Parathyroid adenoma (tissue), 2 donors: ENCODE data around the gene AVPR1B.

Experiments
- H2AFZ ChIP-seq: fragments of 300-600 bp; sonication (generic); one replicate; pipeline ENCODE4 v1.7.0; 2017; ENCODE audit warnings: antibody characterized with exemption, mild to moderate bottlenecking
- H3K27ac ChIP-seq: fragments of 300-600 bp; sonication (generic); one replicate; pipeline ENCODE4 v1.7.0; 2017
- H3K27me3 ChIP-seq: fragments of 300-600 bp; sonication (generic); one replicate; pipeline ENCODE4 v1.7.0; 2017; ENCODE audit warnings: low read length; ENCODE audit not compliant: control insufficient read depth, insufficient read depth
- H3K36me3 ChIP-seq: fragments of 300-600 bp; sonication (generic); one replicate; pipeline ENCODE4 v1.7.0; 2017; ENCODE audit warnings: low read length; ENCODE audit not compliant: control insufficient read depth, insufficient read depth
- H3K4me1 ChIP-seq: fragments of 300-600 bp; sonication (generic); one replicate; pipeline ENCODE4 v1.7.0; 2017; ENCODE audit warnings: control low read depth
- H3K4me2 ChIP-seq: fragments of 300-600 bp; sonication (generic); one replicate; pipeline ENCODE4 v1.7.0; 2017; ENCODE audit warnings: low read length
- H3K4me3 ChIP-seq: fragments of 300-600 bp; sonication (generic); one replicate; pipeline ENCODE4 v1.7.0; 2017; ENCODE audit warnings: low read depth, low read length
- H3K79me2 ChIP-seq: fragments of 300-600 bp; sonication (generic); one replicate; pipeline ENCODE4 v1.7.0; 2017; ENCODE audit warnings: control low read depth
- H3K9ac ChIP-seq: fragments of 300-600 bp; sonication (generic); one replicate; pipeline ENCODE4 v1.7.0; 2017; ENCODE audit warnings: mild to moderate bottlenecking
- H3K9me3 ChIP-seq: fragments of 300-600 bp; sonication (generic); one replicate; pipeline ENCODE4 v1.7.0; 2017; ENCODE audit warnings: low read length; ENCODE audit not compliant: control insufficient read depth
- CTCF ChIP-seq: fragments of 300-600 bp; sonication (generic); IDR thresholded peaks from one replicate; pipeline ENCODE4 v1.7.0; 2017; ENCODE audit warnings: antibody characterized with exemption, mild to moderate bottlenecking
- donor health status: primary hyperparathyroidism.

AVPR1B gene

GRCh38 chr1:206100226-206100815 lies 16.9 kb downstream of the AVPR1B start:
- no peak overlapping the region for H3K9ac ChIP-seq
- no peak overlapping the region for H3K27ac ChIP-seq
- no peak for TF ChIP-seq CTCF
- H3K9me3 ChIP-seq = no peaks in the 10 kb centered on the region
- no peak overlapping the region for H3K4me3 ChIP-seq
- H3K4me2 ChIP-seq = no peak overlapping the region
- no peaks in the 10 kb centered on the region for H3K4me1 ChIP-seq
- no peaks in the 10 kb centered on the region for H3K27me3 ChIP-seq
- no peaks in the 10 kb centered on the region for H3K36me3 ChIP-seq
- H2AFZ ChIP-seq = no peak overlapping the region
- H3K79me2 ChIP-seq = no peaks in the 10 kb centered on the region

GRCh38 chr1:206098242-206098919 lies 18.8 kb downstream of the AVPR1B start:
- H3K4me1 ChIP-seq = no peaks in the 10 kb centered on the region
- H2AFZ ChIP-seq = no peak overlapping the region
- H3K9ac ChIP-seq = no peak overlapping the region
- no peak for TF ChIP-seq CTCF
- no peaks in the 10 kb centered on the region for H3K9me3 ChIP-seq
- no peak overlapping the region for H3K4me3 ChIP-seq
- H3K27ac ChIP-seq = no peak overlapping the region
- H3K27me3 ChIP-seq = no peaks in the 10 kb centered on the region
- no peak overlapping the region for H3K4me2 ChIP-seq
- no peaks in the 10 kb centered on the region for H3K79me2 ChIP-seq
- H3K36me3 ChIP-seq = no peaks in the 10 kb centered on the region

- Histone ChIP-seq H3K79me2 (no peaks in the 10 kb centered on the region), H3K36me3 (no peaks in the 10 kb centered on the region), H3K4me2 (no peak overlapping the region), H3K4me1 (no peaks in the 10 kb centered on the region), H3K9ac (no peak overlapping the region), H3K9me3 (no peaks in the 10 kb centered on the region), H3K27ac (no peak overlapping the region), H2AFZ (no peak overlapping the region), H3K4me3 (no peak overlapping the region), H3K27me3 (no peaks in the 10 kb centered on the region)
- TF ChIP-seq CTCF = no peak
Measured at GRCh38 chr1:206097381-206097780, 19.8 kb downstream of the AVPR1B start.

GRCh38 chr1:206094024-206094423 lies 23.2 kb downstream of the AVPR1B start:
- no peaks in the 10 kb centered on the region for H3K9me3 ChIP-seq
- TF ChIP-seq CTCF = no peak
- no peak overlapping the region for H3K4me2 ChIP-seq
- no peak overlapping the region for H2AFZ ChIP-seq
- H3K36me3 ChIP-seq = no peaks in the 10 kb centered on the region
- no peak overlapping the region for H3K4me3 ChIP-seq
- no peak overlapping the region for H3K9ac ChIP-seq
- no peaks in the 10 kb centered on the region for H3K27me3 ChIP-seq
- no peaks in the 10 kb centered on the region for H3K4me1 ChIP-seq
- no peaks in the 10 kb centered on the region for H3K79me2 ChIP-seq
- H3K27ac ChIP-seq = no peak overlapping the region

GRCh38 chr1:206089341-206089740 lies 27.8 kb downstream of the AVPR1B start:
- H3K4me3 ChIP-seq = no peak overlapping the region
- H3K27me3 ChIP-seq = no peaks in the 10 kb centered on the region
- no peaks in the 10 kb centered on the region for H3K4me1 ChIP-seq
- no peak overlapping the region for H3K9ac ChIP-seq
- no peaks in the 10 kb centered on the region for H3K36me3 ChIP-seq
- H3K79me2 ChIP-seq = no peaks in the 10 kb centered on the region
- H3K4me2 ChIP-seq = no peak overlapping the region
- H3K27ac ChIP-seq = no peak overlapping the region
- no peaks in the 10 kb centered on the region for H3K9me3 ChIP-seq
- no peak overlapping the region for H2AFZ ChIP-seq
- no peak for TF ChIP-seq CTCF
